AG20443 (cell line): ENCODE measurements around the gene CNOT6.
"Not testable (repeated sequence)": the region's sequence is repeated elsewhere in the genome, so short reads cannot be mapped to it uniquely, and the experiment has no call there.

ENCODE experiments used
- DNase-seq: peaks from one replicate; pipeline ENCODE4 v3.0.0; 2012; ENCODE audit warnings: low spot score, mixed read lengths

CNOT6 gene

GRCh38 chr5:180521101-180521500 lies 26.9 kb downstream of the CNOT6 start:
- DNase-seq: no peak

- no peak for DNase-seq
Observed at GRCh38 chr5:180521591-180521990, 27.4 kb downstream of the CNOT6 start.

GRCh38 chr5:180522330-180522729 lies 28.2 kb downstream of the CNOT6 start:
- DNase-seq: no peak

- DNase-seq: no peak
Observed at GRCh38 chr5:180523629-180524466, 29.7 kb downstream of the CNOT6 start.

- DNase-seq: no peak
Observed at GRCh38 chr5:180525399-180525798, 31.2 kb downstream of the CNOT6 start.

GRCh38 chr5:180526269-180526668 lies 32.1 kb downstream of the CNOT6 start:
- DNase-seq: no peak

- no peak for DNase-seq
Observed at GRCh38 chr5:180527659-180528058, 33.5 kb downstream of the CNOT6 start.

- not testable (repeated sequence) for DNase-seq
Observed at GRCh38 chr5:180531036-180531585, 36.9 kb downstream of the CNOT6 start.

- DNase-seq: no peak
Observed at GRCh38 chr5:180532268-180532667, 38.1 kb downstream of the CNOT6 start.

- DNase-seq: no peak
Observed at GRCh38 chr5:180533845-180534244, 39.7 kb downstream of the CNOT6 start.

- no peak for DNase-seq
Observed at GRCh38 chr5:180535573-180535972, 41.4 kb downstream of the CNOT6 start.

- no peak for DNase-seq
Observed at GRCh38 chr5:180540050-180540694, 46.0 kb downstream of the CNOT6 start.

GRCh38 chr5:180541710-180542109 lies 47.5 kb downstream of the CNOT6 start:
- DNase-seq: no peak

- no peak for DNase-seq
Observed at GRCh38 chr5:180545248-180545647, 51.1 kb downstream of the CNOT6 start.

- DNase-seq: no peak
Observed at GRCh38 chr5:180548563-180548962, 54.4 kb downstream of the CNOT6 start.

GRCh38 chr5:180553530-180553929 lies 59.4 kb downstream of the CNOT6 start:
- DNase-seq: no peak

- no peak for DNase-seq
Observed at GRCh38 chr5:180555168-180555921, 61.2 kb downstream of the CNOT6 start.

- DNase-seq: no peak
Observed at GRCh38 chr5:180557217-180557809, 63.1 kb downstream of the CNOT6 start.

- no peak for DNase-seq
Observed at GRCh38 chr5:180558232-180558631, 64.1 kb downstream of the CNOT6 start.

- DNase-seq: no peak
Observed at GRCh38 chr5:180563994-180564393, 69.8 kb downstream of the CNOT6 start.

GRCh38 chr5:180568914-180569313 lies 74.7 kb downstream of the CNOT6 start:
- DNase-seq: no peak

- no peak for DNase-seq
Observed at GRCh38 chr5:180575571-180575970, 81.4 kb downstream of the CNOT6 start.
